Skeletal muscle satellite cell (primary cell): Measurements from ENCODE around the gene CD84. TPM values are rescaled to one million over a fixed set of nuclear protein-coding genes. Genes with fewer than 3 reads are reported as not detected.
"Not testable (repeated sequence)": the region's sequence is repeated elsewhere in the genome, so short reads cannot be mapped to it uniquely, and the experiment has no call there.

Experiments
- H3K27me3 ChIP-seq: 2 replicates; pipeline ENCODE4 v1.7.0; 2013; ENCODE audit warnings: low read length; ENCODE audit not compliant: control insufficient read depth, insufficient read depth
- H3K36me3 ChIP-seq: 2 replicates; pipeline ENCODE4 v1.7.0; 2013; ENCODE audit warnings: mild to moderate bottlenecking, control low read depth, low read length; ENCODE audit not compliant: insufficient read depth
- H3K4me1 ChIP-seq: 2 replicates; pipeline ENCODE4 v1.7.0; 2013; ENCODE audit warnings: low read length; ENCODE audit not compliant: control insufficient read depth, insufficient read depth
- H3K4me2 ChIP-seq: 2 replicates; pipeline ENCODE4 v1.7.0; 2013; ENCODE audit warnings: mild to moderate bottlenecking, low read length
- H3K4me3 ChIP-seq: 2 replicates; pipeline ENCODE4 v1.7.0; 2013; ENCODE audit warnings: low read length
- H3K9ac ChIP-seq: 2 replicates; pipeline ENCODE4 v1.7.0; 2013; ENCODE audit warnings: mild to moderate bottlenecking, low read depth, low read length, moderate library complexity
- H3K9me3 ChIP-seq: replicated peaks from 2 replicates; pipeline ENCODE4 v1.7.0; 2013; ENCODE audit warnings: mild to moderate bottlenecking, control low read depth, low read length
- total RNA-seq: library from RNA; depleted of rRNA; stranded (reverse); fragments of >200 nt; gene quantifications from 2 replicates; pipeline ENCODE4 v1.2.3, GENCODE V29; 2012; rRNA removed

CD84 gene
- total RNA-seq, result not detected in 2 replicates

GRCh38 chr1:160579216-160579701 lies at the start of gene CD84:
CD84 (minus strand) TSS chr1:160579496; CDS start chr1:160579437, 59 bp downstream.
- H3K9ac ChIP-seq, result no peak within 1 kb of the TSS
- no peaks in the 10 kb centered on the region for H3K4me1 ChIP-seq
- H3K4me3 ChIP-seq, result no peak within 1 kb of the TSS
- no peak within 1 kb of the TSS for H3K4me2 ChIP-seq
- H3K27me3 ChIP-seq, result no peaks in the 10 kb centered on the region
- H3K36me3 ChIP-seq, result no peaks in the 10 kb centered on the region
- no peaks in the 10 kb centered on the region for H3K9me3 ChIP-seq

GRCh38 chr1:160628799-160629263 lies 49.5 kb upstream of the CD84 start:
- H3K4me3 ChIP-seq, result no peak overlapping the region
- H3K4me1 ChIP-seq, result no peaks in the 10 kb centered on the region

GRCh38 chr1:160627677-160628289 lies 48.5 kb upstream of the CD84 start:
- not testable (repeated sequence) for H3K9ac ChIP-seq, H3K4me2 ChIP-seq, H3K27me3 ChIP-seq, H3K4me3 ChIP-seq, H3K9me3 ChIP-seq, H3K4me1 ChIP-seq, H3K36me3 ChIP-seq

More at GRCh38 chr1:160628799-160629263, 49.5 kb upstream of the CD84 start:
- no peak overlapping the region for H3K4me2 ChIP-seq
- no peaks in the 10 kb centered on the region for H3K27me3 ChIP-seq
- H3K9me3 ChIP-seq, result no peaks in the 10 kb centered on the region
- H3K9ac ChIP-seq, result no peak overlapping the region
- H3K36me3 ChIP-seq, result no peaks in the 10 kb centered on the region

- H3K27me3 ChIP-seq, result no peaks in the 10 kb centered on the region
- H3K4me3 ChIP-seq, result no peak overlapping the region
- no peaks in the 10 kb centered on the region for H3K9me3 ChIP-seq
- H3K4me2 ChIP-seq, result no peak overlapping the region
- no peaks in the 10 kb centered on the region for H3K4me1 ChIP-seq
- no peak overlapping the region for H3K9ac ChIP-seq
- no peaks in the 10 kb centered on the region for H3K36me3 ChIP-seq
These were observed 47.4 kb upstream of the CD84 start for GRCh38 chr1:160626509-160627342.

- no peak overlapping the region for H3K4me3 ChIP-seq
- H3K4me1 ChIP-seq, result no peaks in the 10 kb centered on the region
- no peak overlapping the region for H3K9ac ChIP-seq
These were observed 46.6 kb upstream of the CD84 start for GRCh38 chr1:160625725-160626498.

GRCh38 chr1:160625321-160625720 lies 46.0 kb upstream of the CD84 start:
- H3K36me3 ChIP-seq, result no peaks in the 10 kb centered on the region
- H3K4me1 ChIP-seq, result no peaks in the 10 kb centered on the region
- no peak overlapping the region for H3K4me3 ChIP-seq
- no peaks in the 10 kb centered on the region for H3K27me3 ChIP-seq
- no peak overlapping the region for H3K9ac ChIP-seq
- no peaks in the 10 kb centered on the region for H3K9me3 ChIP-seq
- no peak overlapping the region for H3K4me2 ChIP-seq

More at GRCh38 chr1:160625725-160626498, 46.6 kb upstream of the CD84 start:
- Histone ChIP-seq H3K36me3 (no peaks in the 10 kb centered on the region), H3K9me3 (no peaks in the 10 kb centered on the region), H3K27me3 (no peaks in the 10 kb centered on the region), H3K4me2 (no peak overlapping the region)

- Histone ChIP-seq H3K36me3 (no peaks in the 10 kb centered on the region), H3K9me3 (no peaks in the 10 kb centered on the region), H3K4me1 (no peaks in the 10 kb centered on the region), H3K4me3 (no peak overlapping the region), H3K27me3 (no peaks in the 10 kb centered on the region), H3K4me2 (no peak overlapping the region), H3K9ac (no peak overlapping the region)
These were observed 45.2 kb upstream of the CD84 start for GRCh38 chr1:160624464-160624863.

- Histone ChIP-seq H3K4me3 (no peak overlapping the region), H3K4me1 (no peaks in the 10 kb centered on the region), H3K9me3 (no peaks in the 10 kb centered on the region), H3K36me3 (no peaks in the 10 kb centered on the region), H3K9ac (no peak overlapping the region), H3K27me3 (no peaks in the 10 kb centered on the region), H3K4me2 (no peak overlapping the region)
These were observed 44.6 kb upstream of the CD84 start for GRCh38 chr1:160623862-160624261.

GRCh38 chr1:160623227-160623633 lies 43.9 kb upstream of the CD84 start:
- Histone ChIP-seq H3K9ac (no peak overlapping the region), H3K4me1 (no peaks in the 10 kb centered on the region), H3K4me2 (no peak overlapping the region), H3K4me3 (no peak overlapping the region), H3K9me3 (no peaks in the 10 kb centered on the region), H3K36me3 (no peaks in the 10 kb centered on the region), H3K27me3 (no peaks in the 10 kb centered on the region)

GRCh38 chr1:160622501-160623226 lies 43.4 kb upstream of the CD84 start:
- Histone ChIP-seq H3K27me3 (no peaks in the 10 kb centered on the region), H3K9me3 (no peaks in the 10 kb centered on the region), H3K4me3 (no peak overlapping the region), H3K36me3 (no peaks in the 10 kb centered on the region), H3K9ac (no peak overlapping the region), H3K4me1 (no peaks in the 10 kb centered on the region), H3K4me2 (no peak overlapping the region)
